ENCODE data around the gene RNF111.

DNA sequence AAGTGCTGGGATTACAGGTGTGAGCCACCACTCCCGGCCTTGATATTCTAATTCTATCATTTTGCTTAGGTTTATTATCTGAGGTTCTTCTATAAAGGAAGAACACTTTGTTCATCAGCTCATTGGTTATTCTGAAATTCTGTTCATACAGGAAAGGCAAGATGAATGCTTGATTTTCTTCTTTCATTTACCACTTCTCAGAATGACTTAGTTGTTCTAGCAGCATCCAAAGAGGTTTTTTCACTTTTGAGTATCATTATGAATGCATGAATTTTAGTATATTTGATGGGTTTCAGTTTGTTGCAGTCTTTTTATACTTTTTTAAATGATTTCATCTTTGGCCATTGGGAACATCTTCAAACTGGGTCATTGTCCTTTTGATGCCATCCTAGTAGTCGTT is 51.8 kb downstream of the RNF111 start:
- TF ChIP-seq YY1 (IDR thresholded peaks at IDR 0.05; ENCODE audit: low read depth, low read length) (no peak), GABPA (IDR thresholded peaks at IDR 0.05; ENCODE audit: low read depth) (no peak), TARDBP (IDR thresholded peaks at IDR 0.05; ENCODE audit: borderline replicate concordance) (no peak), STAT1 (conservative IDR thresholded peaks at IDR 0.05) (no peak), MEF2A (IDR thresholded peaks at IDR 0.05; ENCODE audit: insufficient read depth, low read depth, low read length) (no peak), CEBPB (IDR thresholded peaks at IDR 0.05; ENCODE audit: borderline replicate concordance in 1 of 2, low read depth in 2 of 2, low read length in 2 of 2) (no peak), POLR2A (IDR thresholded peaks at IDR 0.05; ENCODE audit: low read depth, low read length) (no peak), HDAC2 (IDR thresholded peaks at IDR 0.05) (no peak)
- TF ChIP-seq, protein P1, sequence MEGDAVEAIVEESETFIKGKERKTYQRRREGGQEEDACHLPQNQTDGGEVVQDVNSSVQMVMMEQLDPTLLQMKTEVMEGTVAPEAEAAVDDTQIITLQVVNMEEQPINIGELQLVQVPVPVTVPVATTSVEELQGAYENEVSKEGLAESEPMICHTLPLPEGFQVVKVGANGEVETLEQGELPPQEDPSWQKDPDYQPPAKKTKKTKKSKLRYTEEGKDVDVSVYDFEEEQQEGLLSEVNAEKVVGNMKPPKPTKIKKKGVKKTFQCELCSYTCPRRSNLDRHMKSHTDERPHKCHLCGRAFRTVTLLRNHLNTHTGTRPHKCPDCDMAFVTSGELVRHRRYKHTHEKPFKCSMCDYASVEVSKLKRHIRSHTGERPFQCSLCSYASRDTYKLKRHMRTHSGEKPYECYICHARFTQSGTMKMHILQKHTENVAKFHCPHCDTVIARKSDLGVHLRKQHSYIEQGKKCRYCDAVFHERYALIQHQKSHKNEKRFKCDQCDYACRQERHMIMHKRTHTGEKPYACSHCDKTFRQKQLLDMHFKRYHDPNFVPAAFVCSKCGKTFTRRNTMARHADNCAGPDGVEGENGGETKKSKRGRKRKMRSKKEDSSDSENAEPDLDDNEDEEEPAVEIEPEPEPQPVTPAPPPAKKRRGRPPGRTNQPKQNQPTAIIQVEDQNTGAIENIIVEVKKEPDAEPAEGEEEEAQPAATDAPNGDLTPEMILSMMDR (IDR thresholded peaks at IDR 0.05 in 2 of 3, conservative IDR thresholded peaks at IDR 0.05 in 1 of 3; ENCODE audit: control insufficient read depth in 2 of 3, extremely low read depth in 1 of 3, insufficient read depth in 1 of 3, low read depth in 3 of 3, low read length in 3 of 3) = no peak
- TF ChIP-seq, protein P2, sequence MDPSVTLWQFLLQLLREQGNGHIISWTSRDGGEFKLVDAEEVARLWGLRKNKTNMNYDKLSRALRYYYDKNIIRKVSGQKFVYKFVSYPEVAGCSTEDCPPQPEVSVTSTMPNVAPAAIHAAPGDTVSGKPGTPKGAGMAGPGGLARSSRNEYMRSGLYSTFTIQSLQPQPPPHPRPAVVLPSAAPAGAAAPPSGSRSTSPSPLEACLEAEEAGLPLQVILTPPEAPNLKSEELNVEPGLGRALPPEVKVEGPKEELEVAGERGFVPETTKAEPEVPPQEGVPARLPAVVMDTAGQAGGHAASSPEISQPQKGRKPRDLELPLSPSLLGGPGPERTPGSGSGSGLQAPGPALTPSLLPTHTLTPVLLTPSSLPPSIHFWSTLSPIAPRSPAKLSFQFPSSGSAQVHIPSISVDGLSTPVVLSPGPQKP (IDR thresholded peaks at IDR 0.05; ENCODE audit: low read depth, low read length) = no peak
- TF ChIP-seq, protein P3, sequence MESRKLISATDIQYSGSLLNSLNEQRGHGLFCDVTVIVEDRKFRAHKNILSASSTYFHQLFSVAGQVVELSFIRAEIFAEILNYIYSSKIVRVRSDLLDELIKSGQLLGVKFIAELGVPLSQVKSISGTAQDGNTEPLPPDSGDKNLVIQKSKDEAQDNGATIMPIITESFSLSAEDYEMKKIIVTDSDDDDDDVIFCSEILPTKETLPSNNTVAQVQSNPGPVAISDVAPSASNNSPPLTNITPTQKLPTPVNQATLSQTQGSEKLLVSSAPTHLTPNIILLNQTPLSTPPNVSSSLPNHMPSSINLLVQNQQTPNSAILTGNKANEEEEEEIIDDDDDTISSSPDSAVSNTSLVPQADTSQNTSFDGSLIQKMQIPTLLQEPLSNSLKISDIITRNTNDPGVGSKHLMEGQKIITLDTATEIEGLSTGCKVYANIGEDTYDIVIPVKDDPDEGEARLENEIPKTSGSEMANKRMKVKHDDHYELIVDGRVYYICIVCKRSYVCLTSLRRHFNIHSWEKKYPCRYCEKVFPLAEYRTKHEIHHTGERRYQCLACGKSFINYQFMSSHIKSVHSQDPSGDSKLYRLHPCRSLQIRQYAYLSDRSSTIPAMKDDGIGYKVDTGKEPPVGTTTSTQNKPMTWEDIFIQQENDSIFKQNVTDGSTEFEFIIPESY (IDR thresholded peaks at IDR 0.05) = no peak
- TF ChIP-seq, protein P4, sequence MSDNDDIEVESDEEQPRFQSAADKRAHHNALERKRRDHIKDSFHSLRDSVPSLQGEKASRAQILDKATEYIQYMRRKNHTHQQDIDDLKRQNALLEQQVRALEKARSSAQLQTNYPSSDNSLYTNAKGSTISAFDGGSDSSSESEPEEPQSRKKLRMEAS (IDR thresholded peaks at IDR 0.05; ENCODE audit: low read depth, low read length) = no peak

Data from GM12878 (cell line).